Measurements from ENCODE around the gene LUC7L3.

DNA sequence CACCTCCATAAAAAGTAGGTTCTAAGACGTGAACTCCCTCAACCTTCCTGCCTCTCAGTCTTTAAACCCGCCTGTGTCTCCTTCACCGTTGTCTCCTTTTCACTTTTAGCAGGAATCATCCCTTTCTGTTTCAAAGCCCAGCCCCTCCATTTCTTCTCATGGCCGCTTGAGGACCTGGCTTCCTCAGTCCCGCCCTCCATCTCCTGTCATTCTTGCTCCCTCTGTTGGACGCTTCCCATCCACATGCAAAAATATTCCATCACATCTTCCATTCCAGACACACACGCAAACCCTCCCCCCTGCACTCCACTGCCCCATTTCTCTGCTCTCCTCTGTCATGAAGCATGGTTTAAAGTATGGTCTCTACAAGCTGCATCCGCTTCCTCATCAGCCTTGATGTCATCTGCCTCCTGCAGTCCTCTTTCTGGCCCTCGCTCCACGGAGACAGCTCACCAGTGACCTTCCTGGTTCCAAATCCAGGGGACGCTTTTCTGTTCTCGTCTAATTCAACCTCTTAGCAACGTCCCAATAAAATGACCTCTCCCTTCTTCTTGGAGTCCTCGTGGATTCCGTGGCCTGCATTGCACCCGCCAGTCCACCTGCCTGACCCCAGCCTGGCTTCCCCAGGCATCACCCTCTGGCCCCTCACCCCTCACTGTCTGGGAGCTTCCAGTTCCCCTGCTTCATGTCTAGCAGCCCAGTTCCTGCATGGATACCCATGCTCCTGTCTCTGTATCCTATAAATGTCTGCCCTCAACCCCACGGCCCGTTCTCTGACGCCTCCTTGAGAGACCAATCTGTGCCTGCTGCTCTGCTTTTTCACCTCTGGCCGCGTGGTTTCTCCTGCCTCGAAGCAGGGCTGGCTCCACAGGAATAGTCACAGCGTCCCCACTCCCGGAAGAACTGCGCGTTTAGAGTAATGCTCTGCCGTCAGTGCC, 37.9 kb upstream of the LUC7L3 start:
- TF ChIP-seq CTCF (IDR thresholded peaks at IDR 0.05 in 2 of 3, conservative IDR thresholded peaks at IDR 0.05 in 1 of 3; ENCODE audit: borderline replicate concordance in 1 of 3, insufficient read depth in 1 of 3, low read depth in 2 of 3, low read length in 2 of 3) (peak; percentile 77 to 99 (median 80)), ZBTB33 (IDR thresholded peaks at IDR 0.05; ENCODE audit: extremely low read depth, insufficient replicate concordance, low read length) (no peak), POLR2AphosphoS5 (IDR thresholded peaks at IDR 0.05; ENCODE audit: low read depth, low read length) (peak; percentile 41; the same call in 1 of the 2 replicates)
